Measurements from ENCODE around the gene BTG1. TPM values are rescaled to one million over a fixed set of nuclear protein-coding genes. Genes with fewer than 3 reads are reported as not detected.

BTG1 gene, protein sequence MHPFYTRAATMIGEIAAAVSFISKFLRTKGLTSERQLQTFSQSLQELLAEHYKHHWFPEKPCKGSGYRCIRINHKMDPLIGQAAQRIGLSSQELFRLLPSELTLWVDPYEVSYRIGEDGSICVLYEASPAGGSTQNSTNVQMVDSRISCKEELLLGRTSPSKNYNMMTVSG
- 66.7 TPM for polyA plus RNA-seq (2013, experiment 1 of 2; ENCODE audit: insufficient read length)
- polyA plus RNA-seq (2013, experiment 2 of 2; ENCODE audit: insufficient read length), result 73.9 TPM

DNA sequence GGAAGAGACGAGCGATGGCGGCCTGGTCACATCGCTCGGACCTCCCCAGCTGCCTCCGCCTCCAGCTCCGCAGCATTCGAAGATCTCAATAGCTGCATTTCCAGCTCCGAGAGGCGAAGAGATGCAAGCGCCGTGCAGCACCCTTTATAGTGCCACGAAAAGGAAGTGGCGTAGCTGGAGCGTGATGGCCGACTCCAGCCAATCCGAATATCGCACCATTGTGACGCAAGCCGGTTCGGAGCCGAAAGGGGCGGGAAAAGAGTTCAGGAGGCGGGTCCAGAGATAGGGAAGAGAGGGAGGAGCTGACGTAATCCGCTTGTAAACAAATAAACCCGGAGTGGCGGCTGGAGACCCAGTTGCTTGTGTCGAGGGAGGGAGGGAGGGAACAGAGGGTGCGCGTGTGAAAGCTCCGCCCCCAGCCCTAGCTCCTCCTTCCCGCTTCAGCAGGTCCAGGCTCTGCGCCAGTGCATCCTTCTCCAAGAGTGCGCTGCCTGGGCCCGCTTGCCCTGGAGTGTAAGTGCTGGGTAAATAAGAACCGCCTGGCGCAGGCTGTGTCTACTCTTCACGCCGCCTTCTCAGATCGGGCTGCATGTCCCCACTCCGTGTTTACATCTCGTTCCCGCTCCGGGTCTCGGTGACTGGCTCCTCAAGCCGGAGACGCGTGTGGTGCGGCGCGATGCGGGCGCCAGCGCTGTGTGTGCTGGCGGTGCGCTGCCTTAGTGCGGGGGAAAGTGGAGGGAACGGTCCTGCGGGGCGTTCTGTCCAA is at the start of gene BTG1:
TSS of gene BTG1 (minus strand) at position 116 of the 766 bp plus-strand sequence. CDS start 311 bp downstream, outside the sequence.
- DNase-seq, result peak; percentile 100

DNA sequence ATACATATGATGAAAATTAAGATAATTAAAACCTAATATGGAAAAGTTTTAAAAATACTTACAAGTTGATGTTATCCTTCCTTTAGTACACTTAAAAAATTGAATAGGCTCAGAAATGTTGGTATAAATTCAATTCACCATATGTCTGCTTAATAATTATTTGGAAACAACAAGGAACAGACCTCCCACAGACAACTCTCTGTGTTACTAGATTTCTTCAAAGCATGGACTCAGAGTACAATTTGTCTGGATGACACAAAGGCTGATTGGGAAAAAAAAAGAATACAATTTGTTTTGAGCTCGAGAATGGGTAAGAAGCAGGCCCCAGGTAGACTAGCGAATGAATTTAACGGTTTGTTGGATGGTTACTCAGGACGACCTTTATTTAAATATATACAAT is 48.9 kb upstream of the BTG1 start:
- no peak for DNase-seq

DNA sequence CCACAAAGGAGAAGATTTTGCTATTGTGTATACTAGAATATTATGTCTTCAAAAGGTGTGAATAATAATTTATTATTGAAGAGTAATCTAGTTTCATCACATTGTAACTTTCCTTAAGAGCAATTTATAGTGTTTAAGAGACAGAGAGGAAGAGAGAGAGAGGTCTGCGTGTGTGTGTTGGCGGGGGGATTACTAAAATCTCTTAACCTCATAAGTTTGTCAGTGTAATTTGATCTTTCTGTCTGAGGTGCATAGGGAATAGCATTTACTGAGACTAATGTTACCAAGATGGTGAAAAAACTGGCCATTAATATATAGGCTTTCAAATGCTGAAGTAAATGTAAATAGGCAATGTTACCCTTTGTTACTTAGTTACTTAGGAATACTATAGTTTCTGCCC is 48.2 kb upstream of the BTG1 start:
- no peak for DNase-seq

DNA sequence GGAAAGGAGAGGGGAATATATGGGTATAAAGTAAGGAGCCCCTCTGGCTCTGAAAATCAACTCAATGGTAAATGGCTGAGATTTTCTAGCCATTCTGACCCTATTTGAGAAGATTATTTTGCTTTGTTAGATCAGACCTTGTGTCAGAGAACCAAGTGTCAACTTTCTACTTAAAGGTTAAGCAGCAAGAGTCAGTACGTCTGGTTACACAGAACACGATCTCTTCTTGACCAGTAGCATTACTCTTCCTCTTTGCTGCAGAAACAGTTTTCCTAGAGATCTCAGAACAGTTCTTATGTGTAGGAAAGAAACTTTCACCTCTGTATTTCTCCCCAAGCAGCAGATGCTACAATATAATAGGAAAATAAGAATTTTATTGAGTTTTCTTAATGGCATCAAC is 47.4 kb upstream of the BTG1 start:
- DNase-seq, result no peak

DNA sequence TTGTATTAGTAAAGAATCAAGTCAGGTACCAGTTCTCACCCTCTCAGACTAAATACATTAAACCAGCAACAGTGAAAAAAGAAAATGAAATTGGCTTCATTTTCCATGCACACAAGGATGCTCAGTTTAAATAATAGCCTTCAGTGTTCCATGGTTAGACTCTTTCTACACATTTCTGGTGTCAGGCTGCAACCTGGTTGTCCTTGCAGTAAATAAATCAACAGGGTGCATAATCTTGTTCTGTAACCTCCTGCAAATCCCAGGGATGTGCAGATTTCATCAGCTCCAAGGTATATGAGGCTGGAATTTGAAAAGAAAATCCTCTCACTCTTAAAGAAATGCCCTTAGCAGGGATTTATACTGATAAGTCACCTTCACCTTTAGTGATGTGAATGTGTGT is 46.7 kb upstream of the BTG1 start:
- DNase-seq, result no peak

DNA sequence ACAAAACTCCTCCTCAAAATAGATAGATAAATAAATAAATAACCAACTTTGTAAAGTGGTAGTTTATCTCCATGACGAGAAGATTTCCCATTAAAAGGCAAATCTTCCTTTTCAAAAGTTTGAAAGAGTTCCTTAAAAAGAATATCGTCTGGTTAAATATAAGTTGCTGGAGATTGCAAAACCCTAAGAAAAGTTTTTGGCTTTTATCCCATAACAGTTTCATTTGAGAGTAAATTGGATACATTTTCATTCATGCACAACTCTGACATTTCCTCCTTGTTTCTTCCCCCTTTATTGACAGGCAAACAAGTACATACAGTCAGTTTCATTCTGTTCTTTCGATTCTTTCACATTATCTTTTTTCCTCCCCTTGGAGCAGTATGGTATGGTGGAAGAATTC is 45.4 kb upstream of the BTG1 start:
- no peak for DNase-seq

DNA sequence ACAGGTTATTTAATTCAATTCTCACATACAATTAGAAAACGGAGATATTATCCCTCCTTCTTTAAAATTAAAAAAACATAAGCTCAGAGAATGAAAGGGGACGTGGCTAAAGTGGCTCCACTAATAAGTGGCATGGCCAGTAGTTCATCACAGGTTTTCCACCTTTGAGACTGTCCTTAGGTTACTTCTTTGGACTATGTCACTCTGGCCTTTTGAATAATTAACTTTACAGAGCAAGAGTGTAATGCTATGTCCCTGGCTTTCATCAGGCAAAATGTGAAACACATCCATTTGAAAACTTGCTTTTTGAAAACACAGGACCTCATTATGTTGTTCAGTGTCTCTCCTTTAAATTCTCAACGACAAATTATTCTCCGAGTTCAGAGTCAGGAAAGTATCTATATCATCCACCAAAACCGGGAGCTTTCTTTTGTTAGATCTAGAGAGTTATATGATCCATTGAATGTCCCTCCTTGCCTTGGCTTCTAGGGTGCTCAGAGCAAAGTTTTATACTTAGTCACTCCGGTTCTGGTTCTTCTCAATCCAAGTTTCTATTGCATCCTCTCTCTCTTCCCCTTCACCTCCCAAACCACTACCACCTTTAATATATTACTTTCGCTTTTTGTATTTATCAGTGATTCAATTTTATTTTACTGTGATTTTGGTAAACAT is 43.0 kb upstream of the BTG1 start:
- DNase-seq, result no peak

DNA sequence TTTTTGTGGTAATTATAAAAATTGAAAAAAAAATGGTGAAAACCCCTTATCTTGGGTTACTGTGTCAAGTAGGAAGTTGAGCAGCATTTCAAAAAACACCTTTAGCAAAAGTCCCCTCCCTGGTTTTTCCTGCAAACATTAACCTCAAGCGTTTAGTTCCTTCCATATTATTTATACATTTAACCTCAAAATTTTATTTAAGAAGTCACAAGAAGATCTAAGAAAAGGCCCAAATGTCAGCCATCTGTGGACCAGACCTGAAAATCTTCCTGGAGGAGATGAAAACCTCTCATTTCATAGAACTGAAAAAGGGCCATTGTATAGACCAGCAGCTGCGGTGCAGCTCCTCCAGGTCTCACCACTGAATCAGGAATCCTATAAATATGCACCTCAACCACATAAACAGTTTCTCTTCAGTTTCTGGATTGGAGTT is 40.4 kb upstream of the BTG1 start:
- no peak for DNase-seq

DNA sequence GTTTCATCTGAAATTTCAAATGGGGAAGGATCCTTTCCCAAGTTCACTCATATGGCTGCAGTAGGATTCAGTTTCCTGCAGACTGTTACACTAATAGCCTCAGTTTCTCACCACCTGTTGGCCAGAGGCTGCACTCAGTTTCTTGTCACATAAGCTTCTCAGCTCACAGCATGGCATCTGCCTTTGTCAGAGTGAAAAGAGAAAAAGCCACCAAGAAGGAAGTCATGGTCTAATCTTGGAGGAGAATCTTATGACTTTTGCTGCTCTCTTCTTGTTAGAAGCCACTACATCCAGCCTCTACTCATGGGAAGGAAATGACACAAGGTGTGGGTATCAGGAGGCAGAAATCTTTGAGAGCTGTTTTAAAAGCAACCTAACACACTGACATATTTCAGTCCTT is 39.4 kb upstream of the BTG1 start:
- DNase-seq, result no peak

DNA sequence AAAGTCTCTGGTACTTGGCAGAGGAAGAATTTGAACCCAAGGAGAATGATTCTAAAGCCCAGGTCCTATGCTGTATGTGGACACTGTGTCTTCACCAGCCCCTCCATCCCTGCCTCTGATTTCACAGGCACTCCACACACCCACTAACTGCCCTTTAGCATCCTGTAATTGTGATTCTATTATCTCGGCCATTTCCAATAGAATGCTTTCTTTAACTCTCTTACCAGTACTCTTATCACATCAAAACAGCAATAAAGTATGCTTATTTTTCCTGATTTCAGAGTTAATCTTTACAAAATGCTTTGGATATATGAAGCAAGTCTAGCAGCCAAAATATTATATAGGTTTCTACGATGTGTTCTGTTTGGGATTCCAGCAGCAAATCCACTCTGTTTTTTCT is 37.9 kb upstream of the BTG1 start:
- DNase-seq, result no peak

DNA sequence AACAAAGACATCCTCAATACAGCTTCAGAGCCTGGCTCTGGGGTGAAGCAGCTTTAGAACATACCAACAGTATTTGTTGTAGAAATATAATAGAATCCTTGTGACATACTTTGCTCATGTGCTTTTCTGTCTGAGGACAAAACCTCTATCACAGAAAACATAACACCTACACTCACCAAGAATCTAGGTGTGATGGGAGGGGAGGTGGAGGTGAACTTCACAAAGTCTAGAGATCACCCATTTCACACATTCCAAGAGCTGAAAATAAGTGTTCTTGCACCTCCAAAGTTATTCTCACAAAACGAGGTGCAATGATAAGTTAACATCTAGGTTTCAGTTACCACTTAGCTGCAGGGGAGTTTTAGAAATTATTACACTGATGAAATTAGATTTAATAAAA is 32.7 kb upstream of the BTG1 start:
- DNase-seq, result no peak

DNA sequence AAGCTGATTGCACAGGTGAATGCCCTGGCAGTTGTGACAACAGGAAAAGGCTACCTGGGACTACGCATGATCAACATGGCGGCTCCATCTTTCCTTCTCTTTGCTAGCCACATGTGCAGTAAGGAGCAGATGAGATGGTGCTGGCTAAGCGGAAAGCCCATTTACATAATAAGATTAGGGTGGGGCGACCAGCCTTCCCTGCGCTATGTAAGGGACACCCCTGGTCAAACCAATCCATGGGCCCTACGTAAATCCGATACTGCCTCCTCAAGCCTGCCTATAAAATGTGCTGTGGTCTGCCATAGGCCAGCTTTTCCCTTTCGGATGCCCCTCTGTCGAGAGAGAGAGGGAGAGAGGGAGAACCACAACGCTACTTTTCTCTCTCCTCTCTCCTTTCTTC is 31.0 kb upstream of the BTG1 start:
- DNase-seq, result no peak

DNA sequence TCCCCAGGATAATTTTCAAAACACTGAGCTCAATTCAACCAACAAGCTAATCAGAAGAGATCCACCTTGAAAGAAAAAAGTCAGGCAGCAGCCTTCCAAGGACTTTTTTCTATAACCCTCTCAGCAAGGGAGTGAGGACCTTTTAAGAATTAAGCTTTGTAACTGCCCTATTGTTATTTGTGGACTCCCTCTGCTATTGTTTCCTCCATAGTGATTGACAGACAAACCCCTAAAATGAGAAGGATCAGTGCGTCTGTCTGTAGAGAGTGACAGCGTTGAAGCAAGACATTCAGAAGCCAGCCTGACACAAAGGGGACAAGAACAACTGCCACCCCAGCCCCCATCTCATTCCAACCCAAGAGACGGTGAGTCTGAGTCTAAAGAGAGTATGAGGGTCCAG is 30.3 kb upstream of the BTG1 start:
- no peak for DNase-seq

DNA sequence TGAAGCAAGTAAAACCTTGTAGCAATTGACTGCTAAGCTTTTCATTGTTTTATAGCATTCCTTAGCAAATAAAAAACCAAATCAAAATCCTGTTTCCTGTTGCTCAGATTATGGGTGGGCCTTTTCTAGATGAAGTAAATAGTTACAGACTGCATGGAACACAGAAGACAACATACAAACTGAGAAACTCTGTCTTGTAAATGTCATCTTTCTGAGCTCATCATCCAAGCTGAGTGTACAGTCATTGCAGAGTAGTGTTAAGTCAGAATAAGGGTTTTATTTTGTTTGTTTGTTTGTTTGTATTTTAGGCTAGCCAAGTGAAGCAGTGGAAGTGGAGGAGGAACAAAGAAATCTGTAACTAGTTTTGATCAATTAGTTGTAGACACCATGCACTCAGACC is 24.4 kb upstream of the BTG1 start:
- no peak for DNase-seq

DNA sequence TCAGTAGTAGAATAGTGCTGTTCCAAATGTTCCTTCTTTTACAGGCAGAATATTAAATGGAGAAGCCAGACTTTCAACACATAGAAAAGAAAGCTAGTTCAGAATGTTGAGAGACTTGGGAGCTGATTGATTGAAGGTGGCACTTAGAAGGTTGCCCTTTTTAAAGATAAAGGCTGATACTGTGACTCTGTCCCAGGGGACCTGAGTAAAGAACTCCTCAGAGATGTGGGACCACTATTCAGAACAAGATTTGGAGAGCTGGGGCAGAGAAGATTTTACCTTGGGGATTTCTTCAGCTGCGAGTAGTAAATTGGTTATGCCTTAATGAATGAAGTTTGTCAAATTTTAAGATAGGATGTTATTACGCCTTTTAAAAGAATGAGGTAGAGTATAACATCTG is 21.4 kb upstream of the BTG1 start:
- no peak for DNase-seq

DNA sequence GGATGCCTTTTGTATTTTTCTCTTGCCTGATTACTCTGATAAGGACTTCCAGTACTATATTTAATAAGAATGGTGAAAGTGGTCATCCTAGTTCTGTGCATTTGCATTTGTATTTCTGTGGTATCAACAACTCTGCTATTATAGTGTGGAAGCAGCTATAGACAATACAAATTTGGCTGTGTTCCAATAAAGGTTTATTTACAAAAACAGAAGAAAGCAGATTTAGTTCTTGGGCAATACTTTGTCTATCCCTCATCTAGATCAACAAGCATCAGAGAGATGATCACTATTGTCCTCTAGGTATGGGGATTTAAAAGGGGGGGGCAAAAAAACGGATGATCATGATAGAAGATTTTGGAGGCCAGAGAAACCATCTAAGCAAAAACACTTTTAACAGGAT is 19.1 kb upstream of the BTG1 start:
- DNase-seq, result no peak

DNA sequence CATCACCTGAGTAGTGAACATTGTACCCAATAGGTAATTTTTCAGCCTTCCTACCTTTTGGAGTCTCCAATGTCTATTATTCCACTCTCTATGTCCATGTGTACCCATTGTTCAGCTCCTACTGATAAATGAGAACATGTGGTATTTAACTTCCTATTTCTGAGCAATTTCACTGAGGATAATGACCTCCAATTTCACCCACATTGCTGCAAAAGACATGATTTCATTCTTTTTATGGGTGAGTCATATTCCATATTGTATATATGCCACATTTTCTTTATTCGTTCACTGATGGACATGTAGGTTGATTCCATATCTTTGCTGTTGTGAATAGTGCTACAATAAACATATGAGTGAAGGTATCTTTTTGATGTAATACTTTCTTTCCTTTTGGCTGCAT is 16.4 kb upstream of the BTG1 start:
- DNase-seq, result no peak

DNA sequence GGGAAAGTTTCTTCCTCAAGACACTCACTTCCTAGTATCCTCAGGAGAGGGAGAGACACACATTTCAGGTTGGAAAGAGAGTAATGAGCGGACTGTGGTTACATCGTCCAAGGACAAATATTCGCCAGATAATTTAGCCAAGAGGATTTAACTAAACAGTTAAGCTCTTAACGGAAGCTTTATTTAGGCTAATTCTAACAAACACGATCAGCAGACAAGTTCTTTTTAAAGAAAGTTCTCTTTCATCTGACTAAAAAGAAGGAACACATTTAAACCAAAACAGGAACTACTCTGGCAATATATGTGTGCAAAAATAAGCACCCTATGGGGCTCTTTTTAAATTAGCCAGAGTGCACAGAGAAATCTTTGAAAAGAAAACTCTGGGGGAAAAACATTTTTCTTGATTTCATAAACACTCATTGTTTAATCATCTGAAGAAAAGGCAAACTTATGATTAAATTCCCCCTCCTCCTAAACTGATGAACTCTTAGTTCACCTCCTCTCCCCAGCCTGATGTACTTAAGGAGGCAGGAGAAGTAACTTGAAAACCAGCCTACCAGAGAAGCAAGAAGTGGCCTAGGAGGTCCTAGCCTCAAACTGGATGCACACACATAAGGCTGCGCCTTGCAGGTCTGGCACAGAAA is 13.3 kb upstream of the BTG1 start:
- no peak for DNase-seq

DNA sequence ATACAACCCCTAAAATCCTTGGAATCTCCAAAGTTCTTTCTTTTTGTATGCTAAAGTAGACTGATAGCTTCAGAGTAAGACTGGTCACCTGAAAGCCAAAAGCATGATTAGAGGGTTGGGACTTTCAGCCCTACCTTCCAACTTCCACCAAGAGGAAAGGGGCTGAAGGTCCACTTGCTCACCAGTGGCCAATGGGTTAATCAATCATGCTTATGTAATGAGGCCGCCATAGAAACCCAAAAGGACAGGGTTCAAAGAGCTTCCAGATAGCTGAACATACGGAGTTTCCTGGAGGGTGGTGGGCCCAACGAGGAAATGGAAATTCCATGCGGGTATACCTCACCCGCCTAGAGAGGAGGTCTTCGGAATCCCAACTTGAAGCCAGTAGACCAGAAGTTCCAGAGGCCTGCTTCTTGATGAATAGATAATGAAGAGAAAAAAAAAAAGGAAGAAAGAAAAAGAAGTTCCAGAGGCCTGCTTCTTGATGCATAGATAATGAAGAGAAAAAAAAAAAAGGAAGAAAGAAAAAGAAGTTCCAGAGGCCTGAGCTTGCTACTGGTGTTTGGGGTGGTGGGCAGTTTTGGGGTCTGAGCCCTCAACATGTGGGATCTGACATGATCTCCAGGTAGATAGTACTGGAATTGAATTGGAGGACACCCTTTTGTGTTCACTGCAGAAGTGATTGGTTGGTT is 11.2 kb upstream of the BTG1 start:
- DNase-seq, result no peak

DNA sequence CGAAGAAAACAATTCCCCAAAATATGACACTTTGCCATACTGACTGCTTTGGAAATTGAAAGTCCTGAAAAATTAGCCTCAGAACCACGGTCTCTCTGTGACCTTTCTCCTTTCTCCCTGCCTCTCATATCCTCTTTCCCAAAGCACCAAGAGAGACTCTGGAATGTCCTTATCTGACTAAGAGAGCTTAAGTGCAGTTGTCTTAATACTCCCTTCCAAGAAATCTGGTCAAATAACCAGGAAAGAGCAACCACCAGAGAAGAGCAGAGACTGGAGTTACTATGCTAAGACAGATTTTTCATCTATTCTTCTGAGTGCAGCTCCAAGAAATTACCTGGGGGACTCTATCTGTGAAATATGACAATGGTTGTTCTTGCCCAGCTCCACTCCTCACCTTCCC is 10.5 kb upstream of the BTG1 start:
- DNase-seq, result no peak

DNA sequence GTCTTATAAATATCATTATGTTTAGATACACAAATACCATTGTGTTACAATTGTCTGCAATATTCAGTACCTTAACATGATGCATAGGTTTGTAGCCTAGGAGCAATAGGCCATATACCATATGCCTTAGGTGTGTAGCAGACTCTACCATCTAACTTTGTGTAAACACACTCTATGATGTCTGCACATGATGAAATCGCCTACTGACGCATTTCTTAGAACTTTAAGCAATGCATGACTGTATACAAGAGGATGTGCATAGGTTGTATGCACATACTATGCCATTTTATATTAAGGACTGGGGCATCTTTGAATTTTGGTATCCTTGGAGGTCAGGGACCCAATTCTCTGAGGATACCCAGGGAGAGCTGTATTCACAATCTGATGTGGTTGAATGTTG is 10.1 kb upstream of the BTG1 start:
- DNase-seq, result no peak

DNA sequence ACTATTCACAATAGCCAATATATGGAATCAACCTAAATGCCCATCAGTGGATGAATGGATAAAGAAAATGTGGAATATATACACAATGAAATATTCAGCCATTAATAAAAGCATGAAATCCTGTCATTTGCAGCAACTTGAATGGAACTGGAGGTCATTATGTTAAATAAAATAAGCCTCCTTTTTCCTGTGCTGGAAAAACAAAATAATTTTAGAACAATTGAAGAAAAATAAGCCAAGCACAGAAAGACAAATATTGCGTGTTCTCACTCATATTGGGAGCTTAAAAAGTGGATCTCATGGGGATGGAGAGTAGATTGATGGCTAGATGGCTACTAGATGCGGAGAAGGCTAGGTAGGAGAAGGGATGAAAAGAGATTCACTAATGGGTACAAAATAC is 6.3 kb upstream of the BTG1 start:
- DNase-seq, result no peak

DNA sequence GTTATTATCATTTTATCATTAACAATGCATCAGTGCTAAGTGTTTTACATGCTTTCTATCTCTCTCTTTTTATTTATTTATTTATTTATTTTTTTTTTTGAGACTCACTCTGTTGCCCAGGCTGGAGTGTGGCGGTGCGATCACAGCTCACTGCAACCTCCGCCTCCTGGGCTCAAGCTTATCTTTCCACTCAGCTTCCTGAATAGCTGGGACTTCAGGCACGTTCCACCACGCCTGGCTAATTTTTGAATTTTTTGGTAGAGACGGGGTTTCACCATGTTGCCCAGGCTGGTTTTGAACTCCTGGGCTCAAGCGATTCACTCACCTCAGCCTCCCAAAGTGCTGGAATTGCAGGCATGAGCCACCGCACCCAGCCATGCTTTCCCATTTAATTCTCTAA is 3.9 kb upstream of the BTG1 start:
- no peak for DNase-seq

Data from fibroblast of skin of scalp (primary cell).